Measurements from ENCODE around the gene PTPRN2. TPM values are rescaled to one million over a fixed set of nuclear protein-coding genes. Genes with fewer than 3 reads are reported as not detected.
"Not testable (repeated sequence)": the region's sequence is repeated elsewhere in the genome, so short reads cannot be mapped to it uniquely, and the experiment has no call there.

The PTPRN2 gene
- total and polyA plus RNA-seq, 2 of the 8 experiments (the other 6 are each of a cell fraction or from before 2014, with no cell fraction given), result 2.6 to 4.5 TPM

GRCh38 chr7:158626289-158626688 is 38.7 kb upstream of the PTPRN2 start:
- H2AFZ ChIP-seq (ENCODE audit: low read length); H3K14ac ChIP-seq (ENCODE audit: insufficient read length); H2BK20ac ChIP-seq (ENCODE audit: low read length); H3K79me2 ChIP-seq (ENCODE audit: control insufficient read depth in 1 of 2, insufficient read depth in 2 of 2, low read length in 2 of 2); H3K4ac ChIP-seq (replicated peaks; ENCODE audit: insufficient read length, low read depth, low read length); H2AK5ac ChIP-seq (ENCODE audit: low read depth, low read length); H3K23me2 ChIP-seq (ENCODE audit: low read depth, low read length); H2BK5ac ChIP-seq (ENCODE audit: low read depth, low read length); H3K4me3 ChIP-seq (ENCODE audit: extremely low read depth in 1 of 4, insufficient read depth in 2 of 4, low read depth in 3 of 4, low read length in 4 of 4); H2BK12ac ChIP-seq (ENCODE audit: low read depth, low read length); H3K23ac ChIP-seq (ENCODE audit: insufficient read length); H3K79me1 ChIP-seq (ENCODE audit: low read depth, low read length); H4K8ac ChIP-seq (ENCODE audit: extremely low read depth, insufficient read depth, low read length); FAIRE-seq; H3K4me2 ChIP-seq (ENCODE audit: insufficient read depth in 1 of 2, low read depth in 2 of 2, low read length in 2 of 2); H3K4me1 ChIP-seq (replicated peaks in 1 of 4; ENCODE audit: control insufficient read depth in 3 of 4, insufficient read depth in 4 of 4, low read length in 3 of 4); H2BK120ac ChIP-seq (replicated peaks; ENCODE audit: low read depth, low read length); H3K9me3 ChIP-seq (ENCODE audit: insufficient read depth in 2 of 2, low read depth in 1 of 2, low read length in 1 of 2); H4K20me1 ChIP-seq (replicated peaks in 1 of 2; ENCODE audit: control insufficient read depth in 1 of 2, insufficient read depth in 2 of 2, low read length in 2 of 2); H3K18ac ChIP-seq (ENCODE audit: extremely low read depth, low read length); H4K5ac ChIP-seq (ENCODE audit: insufficient read length, low read depth, low read length); DNase-seq (ENCODE audit: low read depth in 1 of 2, low spot score in 2 of 2); H3K27me3 ChIP-seq (replicated peaks in 1 of 4; ENCODE audit: control insufficient read depth in 3 of 4, extremely low read depth in 1 of 4, insufficient read depth in 3 of 4, low read length in 3 of 4); H4K91ac ChIP-seq (replicated peaks; ENCODE audit: insufficient read length, low read length); H2BK15ac ChIP-seq (ENCODE audit: low read length); H3K27ac ChIP-seq (ENCODE audit: low read depth, low read length); H3K56ac ChIP-seq (replicated peaks; ENCODE audit: insufficient read length, low read depth, low read length); H3K9ac ChIP-seq (replicated peaks in 1 of 4; ENCODE audit: extremely low read depth in 1 of 4, low read depth in 3 of 4, low read length in 3 of 4): not testable (repeated sequence)
- H3K36me3 ChIP-seq (ENCODE audit: control insufficient read depth in 2 of 4, insufficient read depth in 4 of 4, low read length in 3 of 4), result peaks cover 0 to 32% (median 21%) of the 10 kb centered on the region in 4 experiments; a peak in 7 of 8 replicates
- 87% methylated on average over 8 of the region's 8 CpGs; no CpG with 5 or more reads in 1 of the 2 experiments for WGBS, 2 experiments (ENCODE audit: extremely low coverage in 1 of 2, insufficient coverage in 1 of 2, insufficient read length in 1 of 2, insufficient replicate concordance in 2 of 2, low coverage in 1 of 2, low lambda C conversion rate in 2 of 2, missing lambda C conversion rate in 1 of 2)
- POLR2A ChIA-PET (ENCODE audit: partially characterized antibody), result interaction anchor here (0.9 to 1.3 kb wide), 2 partner anchors 10 to 12 kb away, joined by 4 read pairs; no protein-coding TSS in a partner anchor
- CTCF ChIA-PET (ENCODE audit: partially characterized antibody), result interaction anchor here (1.4 kb wide), 1 partner anchor 20 kb away, joined by 3 read pairs; no protein-coding TSS in a partner anchor

All from H1 (cell line).